PC-9 (cell line): Measurements from ENCODE around the gene CRAT. TPM values are rescaled to one million over a fixed set of nuclear protein-coding genes. Genes with fewer than 3 reads are reported as not detected.

Experiments used
- BruUV-seq: library from RNA; stranded (reverse); fragments of 400-500 nt; replicated peaks from 2 replicates; lab custom pipeline; 2021; lab: Mats Ljungman, UMichigan
- CTCF ChIA-PET: fragments of 300-600 bp; sonication (Branson Sonifier 250); formaldehyde crosslinking; loops from one replicate; lab custom pipeline; 2022; ENCODE audit warnings: antibody characterized with exemption; lab: Charles Lee
- POLR2A ChIA-PET: fragments of 300-600 bp; sonication (Branson Sonifier 250); formaldehyde crosslinking; loops from one replicate; lab custom pipeline; 2022; ENCODE audit warnings: antibody characterized with exemption; ENCODE audit not compliant: unreplicated experiment; lab: Charles Lee
- DNase-seq, 2 experiments: peaks; one replicate each; pipeline versions ENCODE4 v3.0.0 to v3.0.0-alpha.2; 2015 to 2022; ENCODE audit warnings: mixed read lengths in 1 of 2
- H2AFZ ChIP-seq: fragments of 200-600 bp; sonication (generic); 2 replicates; pipeline ENCODE4 v1.8.1; 2017; ENCODE audit warnings: antibody characterized with exemption
- H3F3A ChIP-seq: fragments of 200-600 bp; sonication (generic); 2 replicates; pipeline ENCODE4 v1.8.1; 2017; ENCODE audit warnings: antibody characterized with exemption, mild to moderate bottlenecking, low read depth; ENCODE audit not compliant: insufficient read depth
- H3K27ac ChIP-seq: fragments of 200-600 bp; sonication (generic); 2 replicates; pipeline ENCODE4 v1.6.1; 2016; ENCODE audit warnings: mixed run types
- H3K27me3 ChIP-seq: fragments of 200-600 bp; sonication (generic); 2 replicates; pipeline ENCODE4 v1.6.1; 2016; ENCODE audit warnings: low read depth, mixed run types; ENCODE audit not compliant: insufficient read depth
- H3K36me3 ChIP-seq: fragments of 200-600 bp; sonication (generic); 2 replicates; pipeline ENCODE4 v1.6.1; 2016; ENCODE audit warnings: low read depth, mixed run types
- H3K4me1 ChIP-seq: fragments of 200-600 bp; sonication (generic); replicated peaks from 2 replicates; pipeline ENCODE4 v1.6.1; 2016; ENCODE audit warnings: mixed run types; ENCODE audit not compliant: insufficient read depth
- H3K4me2 ChIP-seq: fragments of 200-600 bp; sonication (generic); 2 replicates; pipeline ENCODE4 v1.6.1; 2017; ENCODE audit warnings: mixed run types
- H3K4me3 ChIP-seq: fragments of 200-600 bp; sonication (generic); 2 replicates; pipeline ENCODE4 v1.6.1; 2016; ENCODE audit warnings: mixed run types
- H3K79me2 ChIP-seq: fragments of 200-600 bp; sonication (generic); 2 replicates; pipeline ENCODE4 v1.6.1; 2017; ENCODE audit warnings: low read depth, mixed run types
- H3K9me2 ChIP-seq: fragments of 200-600 bp; sonication (generic); 2 replicates; pipeline ENCODE4 v1.8.1; 2017; ENCODE audit warnings: mild to moderate bottlenecking; ENCODE audit not compliant: insufficient read depth
- H3K9me3 ChIP-seq: fragments of 200-600 bp; sonication (generic); 2 replicates; pipeline ENCODE4 v1.8.1; 2016; ENCODE audit warnings: low read depth; ENCODE audit not compliant: insufficient read depth
- H4K20me1 ChIP-seq: fragments of 200-600 bp; sonication (generic); 2 replicates; pipeline ENCODE4 v1.8.1; 2017; ENCODE audit not compliant: insufficient read depth
- CTCF ChIP-seq: fragments of 200-600 bp; sonication (generic); conservative IDR thresholded peaks from 2 replicates; pipeline ENCODE4 v1.6.1; 2017; ENCODE audit warnings: mixed run types, antibody characterized with exemption, mild to moderate bottlenecking, moderate library complexity
- EZH2 ChIP-seq: fragments of 200-600 bp; sonication (generic); IDR thresholded peaks from 2 replicates; pipeline ENCODE4 v1.8.0; 2017; ENCODE audit warnings: antibody characterized with exemption, low read depth
- intact Hi-C: fragments of 100-400 bp; cut with micrococcal nuclease; formaldehyde crosslinking; loops from one replicate; pipeline ENCODE4 v1.10.0; 2022; ENCODE audit not compliant: unreplicated experiment
- total RNA-seq: library from RNA; stranded (reverse); gene quantifications from 2 replicates; pipeline ENCODE4 v1.2.3, GENCODE V29; 2021

CRAT gene
- total RNA-seq, 1 experiment from 2014 or later, result 40.3 TPM

GRCh38 chr9:129093602-129094386 lies 16.8 kb downstream of the CRAT start:
- ChIA-PET CTCF (no interaction called here), POLR2A (no interaction called here)
- no peaks in the 10 kb centered on the region for H3K4me1 ChIP-seq
- H3K36me3 ChIP-seq, result no peaks in the 10 kb centered on the region
- H3F3A ChIP-seq, result no peaks in the 10 kb centered on the region; the same call in 1 of the 2 replicates
- intact Hi-C loops, result no loop called here
- H3K79me2 ChIP-seq, result no peaks in the 10 kb centered on the region
- no TSS peak for BruUV-seq
- no peaks in the 10 kb centered on the region for H3K9me3 ChIP-seq
- no peaks in the 10 kb centered on the region for H4K20me1 ChIP-seq
- TF ChIP-seq CTCF (no peak), EZH2 (no peak)
- no peak overlapping the region for H3K27ac ChIP-seq
- no peak overlapping the region for H3K4me3 ChIP-seq
- no peaks in the 10 kb centered on the region for H3K27me3 ChIP-seq
- no peaks in the 10 kb centered on the region for H3K9me2 ChIP-seq
- no peak overlapping the region for H3K4me2 ChIP-seq
- no peak overlapping the region for H2AFZ ChIP-seq
- DNase-seq, result peak in 1 of 2 experiments; percentile 31

GRCh38 chr9:129089246-129089645 lies 21.3 kb downstream of the CRAT start:
- intact Hi-C loops, result no loop called here
- H3K79me2 ChIP-seq, result no peaks in the 10 kb centered on the region; the same call in 1 of the 2 replicates
- no peak overlapping the region for H2AFZ ChIP-seq
- CTCF ChIA-PET, result no interaction called here
- POLR2A ChIA-PET, result no interaction called here
- H3K4me2 ChIP-seq, result no peak overlapping the region
- H3F3A ChIP-seq, result no peaks in the 10 kb centered on the region; the same call in 1 of the 2 replicates
- no peak for DNase-seq
- no peaks in the 10 kb centered on the region for H3K36me3 ChIP-seq
- H3K27ac ChIP-seq, result no peak overlapping the region
- H3K9me3 ChIP-seq, result no peaks in the 10 kb centered on the region
- BruUV-seq, result no TSS peak
- TF ChIP-seq EZH2, result no peak
- TF ChIP-seq CTCF, result no peak
- no peaks in the 10 kb centered on the region for H3K9me2 ChIP-seq
- H4K20me1 ChIP-seq, result no peaks in the 10 kb centered on the region
- H3K4me1 ChIP-seq, result no peaks in the 10 kb centered on the region
- no peak overlapping the region for H3K4me3 ChIP-seq
- no peaks in the 10 kb centered on the region for H3K27me3 ChIP-seq

GRCh38 chr9:129084087-129084486 lies 26.5 kb downstream of the CRAT start:
- H3K79me2 ChIP-seq, result peaks cover 33% of the 10 kb centered on the region
- DNase-seq, result peak in 1 of 2 experiments; percentile 28
- H3K4me1 ChIP-seq, result peaks cover 18% of the 10 kb centered on the region
- no peak overlapping the region for H2AFZ ChIP-seq
- no peak overlapping the region for H3K4me3 ChIP-seq
- H3K27ac ChIP-seq, result no peak overlapping the region
- no peaks in the 10 kb centered on the region for H3K27me3 ChIP-seq
- H3K9me3 ChIP-seq, result no peaks in the 10 kb centered on the region
- H3K9me2 ChIP-seq, result no peaks in the 10 kb centered on the region
- no peak for TF ChIP-seq EZH2
- no peak for TF ChIP-seq CTCF
- intact Hi-C loops, result no loop called here
- BruUV-seq, result no TSS peak
- POLR2A ChIA-PET, result no interaction called here
- H3F3A ChIP-seq, result no peaks in the 10 kb centered on the region; the same call in 1 of the 2 replicates
- no peaks in the 10 kb centered on the region for H4K20me1 ChIP-seq
- no peaks in the 10 kb centered on the region for H3K36me3 ChIP-seq
- H3K4me2 ChIP-seq, result no peak overlapping the region
- CTCF ChIA-PET, result interaction anchor here (0.6 kb wide), 1 partner anchor 17 kb away, joined by 3 read pairs; no protein-coding TSS in a partner anchor
